HEK293 (cell line): ENCODE results near the gene PRKCA.
A peak's percentile ranks its signal among the peaks of the same experiment; 100 is the strongest.

Source experiments
- CTCF ChIA-PET: fragments of 350-600 bp; formaldehyde crosslinking; extraction: SDS; loops from one replicate; lab custom pipeline; 2021; ENCODE audit warnings: antibody characterized with exemption; lab: Yijun Ruan, JAX
- POLR2A ChIA-PET: fragments of 300-600 bp; formaldehyde crosslinking; extraction: SDS; loops from one replicate; lab custom pipeline; 2020; ENCODE audit warnings: antibody characterized with exemption, inconsistent platforms; lab: Yijun Ruan, JAX
- H3K27ac ChIP-seq: fragments of 200-500 bp; sonication (Bioruptor generic); 2 replicates; pipeline ENCODE4 v1.5.1; 2014; ENCODE audit warnings: low read depth, low read length, control low read depth, inconsistent platforms; ENCODE audit errors: extremely low read depth
- H3K36me3 ChIP-seq, 2 experiments: fragments of 200-500 bp in 1 of 2; sonication (Bioruptor generic) in 1 of 2; 1 replicate in 1 of 2; 2 replicates in 1 of 2; pipeline ENCODE4 v1.5.1; 2014 to 2017; ENCODE audit warnings: inconsistent platforms in 2 of 2, low read length in 2 of 2; ENCODE audit not compliant: control insufficient read depth in 2 of 2, insufficient read depth in 1 of 2
- H3K4me1 ChIP-seq: fragments of 200-500 bp; sonication (Bioruptor generic); 2 replicates; pipeline ENCODE4 v1.5.1; 2014; ENCODE audit warnings: mild to moderate bottlenecking, low read length, inconsistent platforms; ENCODE audit not compliant: control insufficient read depth, insufficient read depth
- H3K4me3 ChIP-seq: 2 replicates; pipeline ENCODE4 v1.5.1; 2011; ENCODE audit warnings: low read depth, mild to moderate bottlenecking, control low read depth, low read length, moderate library complexity
- H3K9me3 ChIP-seq: fragments of 200-500 bp; sonication (Bioruptor generic); 2 replicates; pipeline ENCODE4 v1.5.1; 2014; ENCODE audit warnings: low read depth, low read length, inconsistent platforms; ENCODE audit not compliant: control insufficient read depth, insufficient read depth
- CTCF ChIP-seq: fragments of 450-650 bp; formaldehyde crosslinking; IDR thresholded peaks from 2 replicates; pipeline ENCODE4 v1.5.1; 2016; ENCODE audit warnings: missing biosample characterization, missing genetic modification characterization
- GLI4 ChIP-seq: fragments of 450-650 bp; formaldehyde crosslinking; IDR thresholded peaks from 2 replicates; pipeline ENCODE4 v1.5.1; 2016; ENCODE audit warnings: missing biosample characterization, missing genetic modification characterization
- KLF16 ChIP-seq: fragments of 450-650 bp; formaldehyde crosslinking; IDR thresholded peaks from 2 replicates; pipeline ENCODE4 v1.5.1; 2017; ENCODE audit warnings: missing biosample characterization, missing genetic modification characterization
- MZF1 ChIP-seq: fragments of 450-650 bp; formaldehyde crosslinking; IDR thresholded peaks from 2 replicates; pipeline ENCODE4 v1.5.1; 2017; ENCODE audit warnings: missing biosample characterization, missing genetic modification characterization, borderline replicate concordance
- PRDM10 ChIP-seq: fragments of 450-650 bp; formaldehyde crosslinking; IDR thresholded peaks from 2 replicates; pipeline ENCODE4 v1.5.1; 2016; ENCODE audit warnings: missing biosample characterization, missing genetic modification characterization
- YY2 ChIP-seq: fragments of 450-650 bp; formaldehyde crosslinking; IDR thresholded peaks from 2 replicates; pipeline ENCODE4 v1.5.1; 2016; ENCODE audit warnings: missing biosample characterization, missing genetic modification characterization
- ZBTB17 ChIP-seq: fragments of 450-650 bp; formaldehyde crosslinking; IDR thresholded peaks from 2 replicates; pipeline ENCODE4 v1.5.1; 2016; ENCODE audit warnings: missing biosample characterization, missing genetic modification characterization
- ZEB2 ChIP-seq: fragments of 450-650 bp; formaldehyde crosslinking; IDR thresholded peaks from 2 replicates; pipeline ENCODE4 v1.5.1; 2016; ENCODE audit warnings: missing biosample characterization, missing genetic modification characterization
- ZNF19 ChIP-seq: fragments of 450-650 bp; formaldehyde crosslinking; IDR thresholded peaks from 2 replicates; pipeline ENCODE4; 2016; ENCODE audit warnings: missing biosample characterization, missing genetic modification characterization, low read depth
- ZNF221 ChIP-seq: fragments of 450-650 bp; formaldehyde crosslinking; IDR thresholded peaks from 2 replicates; pipeline ENCODE4 v1.5.1; 2017; ENCODE audit warnings: missing biosample characterization, missing genetic modification characterization, borderline replicate concordance
- ZNF24 ChIP-seq: fragments of 450-650 bp; formaldehyde crosslinking; IDR thresholded peaks from 2 replicates; pipeline ENCODE4 v1.5.1; 2016; ENCODE audit warnings: missing biosample characterization, missing genetic modification characterization
- ZNF350 ChIP-seq: fragments of 450-650 bp; formaldehyde crosslinking; IDR thresholded peaks from 2 replicates; pipeline ENCODE4 v1.5.0; 2017; ENCODE audit warnings: missing biosample characterization, mild to moderate bottlenecking, missing genetic modification characterization
- ZNF658 ChIP-seq: fragments of 450-650 bp; formaldehyde crosslinking; IDR thresholded peaks from 2 replicates; pipeline ENCODE4; 2016; ENCODE audit warnings: missing biosample characterization, missing genetic modification characterization
- ZNF785 ChIP-seq: fragments of 450-650 bp; formaldehyde crosslinking; IDR thresholded peaks from 2 replicates; pipeline ENCODE4 v1.5.1; 2016; ENCODE audit warnings: missing biosample characterization, missing genetic modification characterization
- ZXDB ChIP-seq: fragments of 450-650 bp; formaldehyde crosslinking; IDR thresholded peaks from 2 replicates; pipeline ENCODE4 v1.5.1; 2016; ENCODE audit warnings: missing biosample characterization, missing genetic modification characterization
- TF ChIP-seq, protein P1 (sequence below): fragments of 450-650 bp; formaldehyde crosslinking; IDR thresholded peaks from 2 replicates; pipeline ENCODE4 v1.5.1; 2016; ENCODE audit warnings: missing biosample characterization, missing genetic modification characterization
- TF ChIP-seq, protein P2 (sequence below): fragments of 450-650 bp; formaldehyde crosslinking; IDR thresholded peaks from 2 replicates; pipeline ENCODE4 v1.5.1; 2017; ENCODE audit warnings: missing biosample characterization, missing genetic modification characterization
- TF ChIP-seq, protein P3 (sequence below): fragments of 450-650 bp; formaldehyde crosslinking; conservative IDR thresholded peaks from 2 replicates; pipeline ENCODE4 v1.5.1; 2016; ENCODE audit warnings: low read depth, missing biosample characterization, missing genetic modification characterization
- TF ChIP-seq, protein P4 (sequence below): fragments of 450-650 bp; formaldehyde crosslinking; IDR thresholded peaks from 2 replicates; pipeline ENCODE4 v1.5.1; 2016; ENCODE audit warnings: missing biosample characterization, missing genetic modification characterization

Gene PRKCA

GRCh38 chr17:66343531-66344078, 41.2 kb downstream of the PRKCA start:
- H3K27ac ChIP-seq: no peak overlapping the region
- TF ChIP-seq ZNF19 (tag by site-specific recombination): no peak
- TF ChIP-seq PRDM10 (tag by site-specific recombination): 0 out of 2 replicates have a peak, but pooled peaks have one; percentile 9
- TF ChIP-seq, protein P1, sequence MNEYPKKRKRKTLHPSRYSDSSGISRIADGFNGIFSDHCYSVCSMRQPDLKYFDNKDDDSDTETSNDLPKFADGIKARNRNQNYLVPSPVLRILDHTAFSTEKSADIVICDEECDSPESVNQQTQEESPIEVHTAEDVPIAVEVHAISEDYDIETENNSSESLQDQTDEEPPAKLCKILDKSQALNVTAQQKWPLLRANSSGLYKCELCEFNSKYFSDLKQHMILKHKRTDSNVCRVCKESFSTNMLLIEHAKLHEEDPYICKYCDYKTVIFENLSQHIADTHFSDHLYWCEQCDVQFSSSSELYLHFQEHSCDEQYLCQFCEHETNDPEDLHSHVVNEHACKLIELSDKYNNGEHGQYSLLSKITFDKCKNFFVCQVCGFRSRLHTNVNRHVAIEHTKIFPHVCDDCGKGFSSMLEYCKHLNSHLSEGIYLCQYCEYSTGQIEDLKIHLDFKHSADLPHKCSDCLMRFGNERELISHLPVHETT (tag by site-specific recombination): peak; percentile 42; the same call in 1 of the 2 replicates
- 0 out of 2 replicates have a peak, but pooled peaks have one; percentile 23 for TF ChIP-seq ZEB2
- TF ChIP-seq ZNF658 (tag by site-specific recombination): no peak
- TF ChIP-seq, protein P2, sequence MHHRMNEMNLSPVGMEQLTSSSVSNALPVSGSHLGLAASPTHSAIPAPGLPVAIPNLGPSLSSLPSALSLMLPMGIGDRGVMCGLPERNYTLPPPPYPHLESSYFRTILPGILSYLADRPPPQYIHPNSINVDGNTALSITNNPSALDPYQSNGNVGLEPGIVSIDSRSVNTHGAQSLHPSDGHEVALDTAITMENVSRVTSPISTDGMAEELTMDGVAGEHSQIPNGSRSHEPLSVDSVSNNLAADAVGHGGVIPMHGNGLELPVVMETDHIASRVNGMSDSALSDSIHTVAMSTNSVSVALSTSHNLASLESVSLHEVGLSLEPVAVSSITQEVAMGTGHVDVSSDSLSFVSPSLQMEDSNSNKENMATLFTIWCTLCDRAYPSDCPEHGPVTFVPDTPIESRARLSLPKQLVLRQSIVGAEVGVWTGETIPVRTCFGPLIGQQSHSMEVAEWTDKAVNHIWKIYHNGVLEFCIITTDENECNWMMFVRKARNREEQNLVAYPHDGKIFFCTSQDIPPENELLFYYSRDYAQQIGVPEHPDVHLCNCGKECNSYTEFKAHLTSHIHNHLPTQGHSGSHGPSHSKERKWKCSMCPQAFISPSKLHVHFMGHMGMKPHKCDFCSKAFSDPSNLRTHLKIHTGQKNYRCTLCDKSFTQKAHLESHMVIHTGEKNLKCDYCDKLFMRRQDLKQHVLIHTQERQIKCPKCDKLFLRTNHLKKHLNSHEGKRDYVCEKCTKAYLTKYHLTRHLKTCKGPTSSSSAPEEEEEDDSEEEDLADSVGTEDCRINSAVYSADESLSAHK: no peak
- no peak for TF ChIP-seq ZNF221 (tag by site-specific recombination)
- peak; percentile 15; the same call in 1 of the 2 replicates for TF ChIP-seq ZXDB
- no peak for TF ChIP-seq KLF16 (tag by site-specific recombination)
- peak; percentile 55; the same call in 1 of the 2 replicates for TF ChIP-seq YY2 (tag by site-specific recombination)
- TF ChIP-seq ZNF350 (tag by site-specific recombination): no peak
- TF ChIP-seq ZBTB17 (tag by site-specific recombination): peak; percentile 68; the same call in 1 of the 2 replicates
- TF ChIP-seq ZNF24 (tag by site-specific recombination): peak; percentile 53; the same call in 1 of the 2 replicates
- no peak for TF ChIP-seq ZNF785 (tag by site-specific recombination)
- TF ChIP-seq MZF1 (tag by site-specific recombination): no peak
- TF ChIP-seq, all 188 proteins: peak for 7
- CTCF ChIA-PET: interaction anchor here (0.6 kb wide), 1 partner anchor 563 kb away, joined by 3 read pairs; no protein-coding TSS in a partner anchor
- peaks cover 38% of the 10 kb centered on the region for H3K4me1 ChIP-seq
- H3K4me3 ChIP-seq: no peak overlapping the region
- POLR2A ChIA-PET: no interaction called here
- no peaks in the 10 kb centered on the region for H3K9me3 ChIP-seq
- H3K36me3 ChIP-seq: no peaks in the 10 kb centered on the region

DNA sequence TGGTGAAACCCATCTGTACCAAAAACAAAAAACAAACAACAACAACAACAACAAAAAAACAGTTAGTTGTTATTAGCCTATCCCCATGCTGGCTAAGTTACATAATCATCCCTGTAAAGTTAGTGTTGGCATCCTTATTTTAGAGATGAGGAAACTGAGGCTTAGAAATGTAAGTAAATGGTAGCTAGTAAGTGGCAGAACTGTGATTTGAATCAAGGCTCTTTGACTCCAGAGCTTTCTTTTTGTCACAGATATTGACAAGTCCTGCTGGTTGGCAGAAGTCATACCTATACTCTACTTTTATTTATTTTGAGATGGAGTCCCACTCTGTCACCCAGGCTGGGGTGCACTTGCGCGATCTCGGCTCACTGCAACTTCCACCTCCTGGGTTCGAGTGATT, 42.1 kb downstream of the PRKCA start:
- Histone ChIP-seq H3K4me3 (no peak overlapping the region), H3K27ac (no peak overlapping the region), H3K36me3 (no peaks in the 10 kb centered on the region), H3K4me1 (peaks cover 40% of the 10 kb centered on the region), H3K9me3 (no peaks in the 10 kb centered on the region)
- ChIA-PET CTCF (interaction anchor here (2.0 kb wide), 1 partner anchor 8 kb away, joined by 8 read pairs; no protein-coding TSS in a partner anchor), POLR2A (interaction anchor here (0.6 kb wide), 1 partner anchor 41 kb away, joined by 3 read pairs; no protein-coding TSS in a partner anchor)
- TF ChIP-seq CTCF (tag by site-specific recombination): no peak
- TF ChIP-seq, protein P3, sequence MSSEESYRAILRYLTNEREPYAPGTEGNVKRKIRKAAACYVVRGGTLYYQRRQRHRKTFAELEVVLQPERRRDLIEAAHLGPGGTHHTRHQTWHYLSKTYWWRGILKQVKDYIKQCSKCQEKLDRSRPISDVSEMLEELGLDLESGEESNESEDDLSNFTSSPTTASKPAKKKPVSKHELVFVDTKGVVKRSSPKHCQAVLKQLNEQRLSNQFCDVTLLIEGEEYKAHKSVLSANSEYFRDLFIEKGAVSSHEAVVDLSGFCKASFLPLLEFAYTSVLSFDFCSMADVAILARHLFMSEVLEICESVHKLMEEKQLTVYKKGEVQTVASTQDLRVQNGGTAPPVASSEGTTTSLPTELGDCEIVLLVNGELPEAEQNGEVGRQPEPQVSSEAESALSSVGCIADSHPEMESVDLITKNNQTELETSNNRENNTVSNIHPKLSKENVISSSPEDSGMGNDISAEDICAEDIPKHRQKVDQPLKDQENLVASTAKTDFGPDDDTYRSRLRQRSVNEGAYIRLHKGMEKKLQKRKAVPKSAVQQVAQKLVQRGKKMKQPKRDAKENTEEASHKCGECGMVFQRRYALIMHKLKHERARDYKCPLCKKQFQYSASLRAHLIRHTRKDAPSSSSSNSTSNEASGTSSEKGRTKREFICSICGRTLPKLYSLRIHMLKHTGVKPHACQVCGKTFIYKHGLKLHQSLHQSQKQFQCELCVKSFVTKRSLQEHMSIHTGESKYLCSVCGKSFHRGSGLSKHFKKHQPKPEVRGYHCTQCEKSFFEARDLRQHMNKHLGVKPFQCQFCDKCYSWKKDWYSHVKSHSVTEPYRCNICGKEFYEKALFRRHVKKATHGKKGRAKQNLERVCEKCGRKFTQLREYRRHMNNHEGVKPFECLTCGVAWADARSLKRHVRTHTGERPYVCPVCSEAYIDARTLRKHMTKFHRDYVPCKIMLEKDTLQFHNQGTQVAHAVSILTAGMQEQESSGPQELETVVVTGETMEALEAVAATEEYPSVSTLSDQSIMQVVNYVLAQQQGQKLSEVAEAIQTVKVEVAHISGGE (tag by site-specific recombination): no peak
- TF ChIP-seq GLI4: no peak
- TF ChIP-seq, protein P4, sequence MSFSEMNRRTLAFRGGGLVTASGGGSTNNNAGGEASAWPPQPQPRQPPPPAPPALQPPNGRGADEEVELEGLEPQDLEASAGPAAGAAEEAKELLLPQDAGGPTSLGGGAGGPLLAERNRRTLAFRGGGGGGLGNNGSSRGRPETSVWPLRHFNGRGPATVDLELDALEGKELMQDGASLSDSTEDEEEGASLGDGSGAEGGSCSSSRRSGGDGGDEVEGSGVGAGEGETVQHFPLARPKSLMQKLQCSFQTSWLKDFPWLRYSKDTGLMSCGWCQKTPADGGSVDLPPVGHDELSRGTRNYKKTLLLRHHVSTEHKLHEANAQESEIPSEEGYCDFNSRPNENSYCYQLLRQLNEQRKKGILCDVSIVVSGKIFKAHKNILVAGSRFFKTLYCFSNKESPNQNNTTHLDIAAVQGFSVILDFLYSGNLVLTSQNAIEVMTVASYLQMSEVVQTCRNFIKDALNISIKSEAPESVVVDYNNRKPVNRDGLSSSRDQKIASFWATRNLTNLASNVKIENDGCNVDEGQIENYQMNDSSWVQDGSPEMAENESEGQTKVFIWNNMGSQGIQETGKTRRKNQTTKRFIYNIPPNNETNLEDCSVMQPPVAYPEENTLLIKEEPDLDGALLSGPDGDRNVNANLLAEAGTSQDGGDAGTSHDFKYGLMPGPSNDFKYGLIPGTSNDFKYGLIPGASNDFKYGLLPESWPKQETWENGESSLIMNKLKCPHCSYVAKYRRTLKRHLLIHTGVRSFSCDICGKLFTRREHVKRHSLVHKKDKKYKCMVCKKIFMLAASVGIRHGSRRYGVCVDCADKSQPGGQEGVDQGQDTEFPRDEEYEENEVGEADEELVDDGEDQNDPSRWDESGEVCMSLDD (tag by site-specific recombination): no peak
